Adipose tissue (tissue), 3 donors: ENCODE measurements around the gene RASA3. TPM values are rescaled to one million over a fixed set of nuclear protein-coding genes. Genes with fewer than 3 reads are reported as not detected.
"Not testable (repeated sequence)": the region's sequence is repeated elsewhere in the genome, so short reads cannot be mapped to it uniquely, and the experiment has no call there.

Source experiments
- H3K27ac ChIP-seq: one replicate; pipeline ENCODE4 v1.5.1; 2013; ENCODE audit warnings: low read depth, low read length
- WGBS, 3 donors: extraction: QIAGEN DNeasy Blood & Tissue Kit; methylation state at CpG; one replicate each; pipeline ENCODE4 v1.1.7; 2013; 5-methylcytosine and 5-hydroxymethylcytosine counted together
- polyA plus RNA-seq, 3 donors: library from polyadenylated mRNA; stranded (reverse); fragments of 200-250 nt; gene quantifications; one replicate each; pipeline ENCODE4 v1.2.3, GENCODE V29; 2013
- donor health status: healthy with polysubstance abuse.
- donor health status: Bipolar disorder and iron deficiency.
- donor health status: healthy.

The RASA3 gene, protein sequence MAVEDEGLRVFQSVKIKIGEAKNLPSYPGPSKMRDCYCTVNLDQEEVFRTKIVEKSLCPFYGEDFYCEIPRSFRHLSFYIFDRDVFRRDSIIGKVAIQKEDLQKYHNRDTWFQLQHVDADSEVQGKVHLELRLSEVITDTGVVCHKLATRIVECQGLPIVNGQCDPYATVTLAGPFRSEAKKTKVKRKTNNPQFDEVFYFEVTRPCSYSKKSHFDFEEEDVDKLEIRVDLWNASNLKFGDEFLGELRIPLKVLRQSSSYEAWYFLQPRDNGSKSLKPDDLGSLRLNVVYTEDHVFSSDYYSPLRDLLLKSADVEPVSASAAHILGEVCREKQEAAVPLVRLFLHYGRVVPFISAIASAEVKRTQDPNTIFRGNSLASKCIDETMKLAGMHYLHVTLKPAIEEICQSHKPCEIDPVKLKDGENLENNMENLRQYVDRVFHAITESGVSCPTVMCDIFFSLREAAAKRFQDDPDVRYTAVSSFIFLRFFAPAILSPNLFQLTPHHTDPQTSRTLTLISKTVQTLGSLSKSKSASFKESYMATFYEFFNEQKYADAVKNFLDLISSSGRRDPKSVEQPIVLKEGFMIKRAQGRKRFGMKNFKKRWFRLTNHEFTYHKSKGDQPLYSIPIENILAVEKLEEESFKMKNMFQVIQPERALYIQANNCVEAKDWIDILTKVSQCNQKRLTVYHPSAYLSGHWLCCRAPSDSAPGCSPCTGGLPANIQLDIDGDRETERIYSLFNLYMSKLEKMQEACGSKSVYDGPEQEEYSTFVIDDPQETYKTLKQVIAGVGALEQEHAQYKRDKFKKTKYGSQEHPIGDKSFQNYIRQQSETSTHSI
- polyA plus RNA-seq = 10 to 100 TPM; 14.8 to 62.0 (median 20.9) TPM

- WGBS, 3 donors = 0 to 1% (median 0%) methylated on average over 67 to 81 of the region's 81 CpGs
- no peak within 1 kb of the TSS for H3K27ac ChIP-seq
Observed at GRCh38 chr13:114132419-114133121, at the start of gene RASA3. RASA3 (minus strand) TSS chr13:114132623; CDS start chr13:114132489, 134 bp downstream.

GRCh38 chr13:114179087-114179658 lies 46.8 kb upstream of the RASA3 start, which contains the start of gene CFAP97D2:
CFAP97D2 (plus strand) TSS chr13:114179257; CDS start chr13:114179331, 74 bp downstream.
- no peak within 1 kb of the TSS for H3K27ac ChIP-seq
- WGBS, 3 donors = 64 to 69% (median 65%) methylated on average over 13 of the region's 13 CpGs

DNA sequence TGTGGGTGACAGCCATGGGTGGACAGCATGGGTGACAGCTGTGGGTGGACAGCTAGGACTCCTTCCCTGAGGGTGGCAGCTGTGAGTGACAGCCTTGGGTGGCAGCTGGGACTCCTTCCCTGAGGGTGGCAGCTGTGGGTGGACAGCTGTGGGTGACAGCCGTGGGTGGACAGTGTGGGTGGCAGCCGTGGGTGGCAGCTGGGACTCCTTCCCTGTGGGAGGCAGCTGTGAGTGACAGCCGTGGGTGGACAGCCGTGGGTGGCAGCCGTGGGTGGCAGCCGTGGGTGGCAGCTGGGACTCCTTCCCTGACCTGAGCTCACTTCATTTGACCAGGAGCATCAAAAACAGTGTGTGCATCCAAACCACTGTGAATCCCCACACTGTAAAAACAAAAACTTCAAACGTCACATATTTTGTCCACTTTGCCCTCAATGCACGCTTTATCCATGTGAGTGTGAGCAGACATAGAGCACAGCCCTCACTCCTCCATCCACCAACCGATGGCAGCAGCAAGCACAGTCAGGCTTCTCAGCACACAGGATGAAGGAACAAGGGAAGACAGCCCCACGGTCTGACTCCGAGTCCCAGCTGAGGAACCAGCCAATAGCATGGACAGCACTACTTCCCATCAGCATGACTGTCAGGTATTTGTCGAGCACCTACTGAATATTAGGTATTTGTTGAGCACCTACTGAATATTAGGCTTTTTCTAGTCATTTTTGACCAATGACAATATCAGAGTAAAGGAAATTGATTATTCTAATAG lies 45.0 kb upstream of the RASA3 start:
- no peak overlapping the region for H3K27ac ChIP-seq
- 63 to 74% (median 66%) methylated on average over 12 of the region's 12 CpGs for WGBS, 3 donors

GRCh38 chr13:114176359-114176902 lies 44.0 kb upstream of the RASA3 start:
- not testable (repeated sequence) for H3K27ac ChIP-seq
- WGBS, 3 donors = 87 to 92% (median 91%) methylated on average over 13 to 14 of the region's 14 CpGs

GRCh38 chr13:114174529-114174961 lies 42.1 kb upstream of the RASA3 start:
- 48 to 55% (median 53%) methylated on average over 3 of the region's 3 CpGs for WGBS, 3 donors
- no peak overlapping the region for H3K27ac ChIP-seq

DNA sequence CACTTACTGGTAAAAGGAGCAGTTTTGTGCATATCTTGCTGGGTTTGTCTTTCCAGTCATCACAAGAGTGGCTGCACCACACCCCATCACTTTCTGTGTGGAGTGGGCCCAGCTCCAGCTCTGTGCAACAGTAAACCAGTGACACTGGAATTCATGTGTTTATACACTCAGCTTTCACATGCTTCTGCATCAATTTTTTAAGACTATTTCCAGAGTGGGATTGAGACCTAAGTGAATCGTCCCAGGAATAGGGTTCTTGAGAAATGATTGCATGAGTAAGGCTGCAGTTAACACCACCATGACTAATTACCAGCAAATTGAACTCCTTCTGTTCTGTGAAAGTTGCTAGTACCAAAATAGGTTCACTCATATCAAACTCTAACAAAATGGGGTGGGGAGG lies 41.3 kb upstream of the RASA3 start:
- no peak overlapping the region for H3K27ac ChIP-seq
- WGBS, 3 donors = 49 to 65% (median 58%) methylated on average over 1 of the region's 1 CpG

- 78 to 97% (median 90%) methylated on average over 3 of the region's 3 CpGs for WGBS, 3 donors
Observed at GRCh38 chr13:114173272-114173671, 40.8 kb upstream of the RASA3 start.

GRCh38 chr13:114167885-114168284 lies 35.5 kb upstream of the RASA3 start:
- H3K27ac ChIP-seq = no peak overlapping the region
- 94 to 96% (median 94%) methylated on average over 5 of the region's 5 CpGs for WGBS, 3 donors

More at GRCh38 chr13:114173272-114173671, 40.8 kb upstream of the RASA3 start:
- no peak overlapping the region for H3K27ac ChIP-seq

DNA sequence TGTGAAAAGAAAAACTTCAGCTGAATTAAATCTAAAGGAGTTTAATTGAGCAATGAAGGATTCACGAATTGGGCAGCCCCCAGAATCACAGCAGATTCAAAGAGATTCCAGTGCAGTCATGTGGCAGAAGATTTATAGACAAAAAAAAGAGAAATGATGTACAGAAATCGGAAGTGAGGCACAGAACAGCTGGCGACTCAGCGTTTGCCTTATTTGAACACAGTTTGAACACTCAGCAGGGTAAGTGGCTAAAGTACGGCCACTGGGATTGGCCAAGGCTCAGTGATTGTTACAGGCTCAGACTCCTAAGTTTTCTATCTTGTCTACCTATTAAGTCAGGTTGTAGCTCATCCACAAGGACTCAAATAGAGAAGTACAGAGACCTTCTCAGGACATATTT lies 35.0 kb upstream of the RASA3 start:
- no peak overlapping the region for H3K27ac ChIP-seq
- WGBS, 3 donors = 59 to 76% (median 64%) methylated on average over 5 of the region's 5 CpGs

DNA sequence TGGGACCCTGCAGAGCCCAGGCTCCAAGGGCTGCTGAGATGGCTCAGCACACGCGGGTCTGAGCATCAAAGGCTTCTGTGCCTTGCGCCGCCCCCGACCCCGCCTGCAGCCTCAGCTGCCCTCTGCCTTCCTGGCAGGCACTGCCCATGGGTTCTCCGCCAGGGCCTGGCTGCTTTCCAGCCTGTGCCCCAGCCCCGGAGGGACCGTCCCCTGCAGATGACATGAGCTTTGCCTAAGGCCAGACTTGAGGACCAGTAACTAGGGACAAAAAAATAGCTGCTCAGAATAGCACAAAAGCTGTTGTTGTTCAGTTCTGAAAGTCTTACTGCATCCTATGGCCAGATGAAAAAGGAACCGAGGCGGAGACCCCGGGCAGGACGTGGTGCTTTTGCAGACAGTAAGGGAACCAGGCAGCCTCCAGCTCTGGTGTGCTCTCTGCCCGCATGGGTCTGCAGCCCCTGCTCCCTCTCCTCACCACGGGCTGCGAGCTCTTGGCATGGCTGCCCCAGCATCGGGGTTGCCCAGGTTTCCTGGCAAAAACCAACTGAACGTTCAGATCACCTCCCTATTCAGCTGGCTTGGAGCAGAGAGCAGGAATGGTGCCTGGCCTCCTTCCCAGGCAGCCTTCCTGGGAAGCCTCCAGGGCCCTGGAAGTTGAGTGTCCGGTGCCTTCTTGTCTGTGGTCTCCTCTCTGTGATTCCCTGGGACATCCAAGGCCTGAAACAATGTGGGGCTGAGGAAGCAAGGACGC lies 34.1 kb upstream of the RASA3 start:
- 44 to 73% (median 44%) methylated on average over 20 of the region's 20 CpGs for WGBS, 3 donors
- no peak overlapping the region for H3K27ac ChIP-seq

DNA sequence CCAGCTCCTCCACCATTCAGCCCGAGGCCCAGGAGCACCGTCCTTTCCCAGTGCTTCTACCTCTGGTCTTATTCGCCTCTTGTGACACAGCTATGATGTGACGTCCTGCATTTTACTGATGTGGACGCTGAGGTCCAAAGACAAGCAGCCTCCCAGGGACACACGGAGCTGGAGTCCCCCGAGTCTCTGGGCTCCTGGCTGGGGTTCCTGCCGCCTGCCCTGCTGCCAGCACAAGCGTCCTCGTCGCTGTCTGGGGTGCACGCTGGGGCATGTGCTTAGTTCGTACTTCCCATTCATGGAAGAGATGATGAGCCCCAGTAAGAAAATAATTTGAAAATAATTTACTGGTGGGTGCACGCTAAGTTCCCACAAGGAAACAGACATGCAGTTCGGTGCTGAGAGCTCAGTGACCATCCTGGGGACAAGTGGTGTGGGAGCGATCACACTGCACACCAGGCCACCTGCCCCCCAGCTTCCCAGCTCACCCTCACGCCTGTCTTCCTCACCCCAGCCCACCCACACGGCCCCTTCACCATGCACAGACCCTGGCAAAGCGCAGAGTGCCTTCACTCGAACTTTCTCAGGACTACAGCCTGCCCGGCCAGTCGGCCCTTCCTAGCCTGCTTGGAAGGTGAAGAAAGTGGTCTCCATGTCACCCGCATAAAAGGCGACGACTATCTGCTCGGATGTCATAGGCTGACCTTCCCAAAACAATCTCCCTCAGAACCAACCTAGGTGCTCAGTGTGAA lies 32.4 kb upstream of the RASA3 start:
- WGBS, 3 donors = 88 to 95% (median 91%) methylated on average over 26 of the region's 26 CpGs
- H3K27ac ChIP-seq = no peak overlapping the region

DNA sequence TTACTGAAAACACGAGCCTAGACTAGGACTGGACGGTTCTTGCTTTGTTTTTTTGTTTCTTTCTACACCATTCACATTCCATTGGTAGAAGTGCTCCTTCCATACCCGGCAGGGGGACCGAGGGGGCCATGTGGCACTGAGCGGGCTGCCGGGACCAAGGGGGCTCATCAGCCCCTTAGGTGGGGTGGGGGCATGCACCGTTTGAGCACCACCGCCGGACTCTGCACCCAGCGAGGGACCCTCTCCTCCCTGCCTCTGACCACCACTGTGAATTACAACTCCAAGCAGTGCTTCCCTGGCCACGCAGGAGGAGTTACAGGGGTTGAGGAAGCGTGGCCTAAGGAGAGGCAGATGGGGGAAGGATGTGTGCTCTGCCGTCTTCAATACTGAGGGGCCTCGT lies 31.6 kb upstream of the RASA3 start:
- WGBS, 3 donors = 78 to 92% (median 85%) methylated on average over 14 of the region's 14 CpGs
- no peak overlapping the region for H3K27ac ChIP-seq

DNA sequence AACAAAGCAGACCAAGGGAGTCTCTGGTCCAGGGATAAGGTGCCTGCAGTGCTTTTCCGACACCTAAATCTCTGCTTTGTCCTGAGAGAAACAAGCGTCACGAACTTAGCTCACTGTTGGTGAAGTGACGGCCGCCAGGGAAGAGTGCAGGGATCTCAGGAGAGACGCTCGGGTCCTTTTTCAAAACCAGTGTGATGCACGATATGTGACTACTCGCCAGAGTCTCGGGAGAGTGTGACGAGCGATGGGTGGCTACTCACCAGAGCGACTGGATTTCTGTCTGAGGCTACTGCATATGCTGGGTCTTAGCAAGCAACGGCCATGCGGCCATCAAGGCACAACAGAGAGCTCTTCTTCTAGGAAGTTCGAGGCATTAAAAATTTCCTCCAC lies 30.1 kb upstream of the RASA3 start:
- no peak overlapping the region for H3K27ac ChIP-seq
- WGBS, 3 donors = 83 to 90% (median 86%) methylated on average over 16 of the region's 16 CpGs

DNA sequence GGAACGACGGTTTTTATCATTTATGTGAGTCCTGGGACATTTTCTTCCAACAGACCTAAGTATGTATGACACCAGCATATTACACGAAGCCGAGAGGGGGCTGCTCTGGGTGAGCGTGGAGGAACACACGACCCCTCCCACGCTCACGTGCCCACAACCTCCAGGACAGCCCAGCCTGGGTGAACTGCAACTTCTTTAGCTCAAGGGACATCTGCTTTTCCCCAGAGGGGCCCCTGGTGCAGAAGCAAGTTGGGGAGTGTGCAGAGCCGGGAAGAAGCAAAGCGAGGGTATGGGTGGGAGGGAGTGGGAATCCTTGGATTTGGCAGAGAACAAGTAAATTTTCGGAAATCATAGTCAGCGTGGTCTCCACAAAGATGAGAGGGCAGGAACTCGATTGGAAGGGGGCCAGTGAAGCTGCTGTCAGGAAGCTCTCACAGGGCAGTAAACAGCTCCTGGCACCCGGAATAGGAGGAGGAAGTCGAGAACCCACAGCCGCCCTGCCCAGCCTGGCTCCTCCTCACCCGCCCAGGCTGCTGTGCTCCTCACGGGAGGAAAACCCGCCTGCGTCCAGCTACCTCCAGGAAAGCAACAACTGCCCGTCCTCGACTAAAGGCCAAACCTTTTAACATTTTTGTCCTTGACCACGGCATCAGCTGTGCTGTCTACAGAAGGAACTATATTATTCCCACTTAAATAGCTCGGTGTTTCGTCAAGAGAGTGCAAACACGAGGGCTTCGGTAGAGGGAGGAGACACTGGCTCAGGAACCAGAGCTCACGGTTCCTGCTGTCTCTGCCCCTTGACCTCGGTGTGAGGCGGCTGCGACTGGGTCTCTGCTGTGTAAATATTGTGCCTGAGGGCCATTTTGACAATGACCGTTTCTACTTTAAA lies 29.5 kb upstream of the RASA3 start:
- WGBS, 3 donors = 9 to 46% (median 11%) methylated on average over 32 of the region's 32 CpGs
- no peak overlapping the region for H3K27ac ChIP-seq

- H3K27ac ChIP-seq = no peak overlapping the region
- WGBS, 3 donors = 94 to 95% (median 95%) methylated on average over 47 of the region's 47 CpGs
Observed at GRCh38 chr13:114161028-114161556, 28.7 kb upstream of the RASA3 start.
